GM21619 (cell line): ENCODE measurements around the gene PCOLCE2.
"Not testable (repeated sequence)": the region's sequence is repeated elsewhere in the genome, so short reads cannot be mapped to it uniquely, and the experiment has no call there.

Source experiments
- ATAC-seq: cut with Tn5 transposase; IDR thresholded peaks from one replicate; pipeline ENCODE4 v1.9.1; 2021; ENCODE audit not compliant: unreplicated experiment

Gene PCOLCE2

DNA sequence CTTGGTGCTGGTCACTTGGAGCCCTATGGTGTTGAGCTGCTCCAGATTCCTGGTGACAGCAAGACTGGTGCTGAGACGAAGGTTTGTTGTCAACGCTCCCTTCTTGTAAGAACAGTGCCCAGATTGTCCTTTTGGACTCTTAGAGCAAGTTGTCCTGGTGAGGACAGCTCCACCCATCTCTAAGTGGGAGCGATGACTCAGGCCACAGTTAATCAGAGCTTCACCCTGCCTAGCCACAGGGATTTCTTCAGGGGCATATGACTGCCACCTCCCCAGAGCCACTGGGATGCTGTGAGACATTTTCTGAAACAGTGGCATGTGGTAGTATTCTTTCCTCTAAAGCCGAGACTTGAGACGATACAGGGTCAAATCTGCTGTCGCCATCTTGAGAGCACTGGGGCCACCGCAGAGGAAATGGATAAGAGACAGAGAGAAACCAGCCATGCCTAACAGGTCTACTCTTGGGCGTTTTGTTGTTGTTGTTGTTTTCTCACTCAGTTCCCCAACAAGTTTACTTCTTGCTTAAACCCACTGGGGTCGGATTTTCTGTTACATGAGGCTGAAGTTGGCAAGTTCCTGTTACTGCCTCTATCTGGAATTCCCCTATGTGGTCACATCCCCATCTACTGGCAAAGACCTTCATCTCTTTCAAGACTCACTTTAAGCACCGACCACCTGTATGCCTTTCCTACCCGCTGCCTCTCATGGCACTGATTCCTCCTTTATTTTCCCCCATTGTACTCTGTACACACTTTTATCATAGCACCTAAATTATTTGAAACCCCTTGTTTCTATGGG, 16.0 kb upstream of the PCOLCE2 start:
- ATAC-seq: no peak

DNA sequence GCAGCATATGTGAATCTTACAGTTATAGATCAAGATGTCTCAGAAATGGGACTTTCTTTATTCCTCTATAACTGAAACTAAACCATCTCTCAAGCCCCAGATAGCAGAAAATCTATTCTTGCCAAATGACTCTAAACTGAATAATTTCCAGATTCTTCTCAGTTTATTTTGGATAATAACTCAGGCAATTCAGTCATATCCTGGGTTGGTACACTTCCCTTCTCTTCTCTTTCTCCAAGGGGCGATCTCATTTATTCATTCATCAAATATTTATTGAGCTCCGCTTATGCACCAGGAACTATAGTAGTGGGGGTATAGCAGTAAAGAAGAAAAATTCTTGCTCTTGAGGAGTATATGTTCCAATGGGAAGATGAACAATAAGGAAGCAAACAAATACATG, 13.5 kb upstream of the PCOLCE2 start:
- no peak for ATAC-seq

DNA sequence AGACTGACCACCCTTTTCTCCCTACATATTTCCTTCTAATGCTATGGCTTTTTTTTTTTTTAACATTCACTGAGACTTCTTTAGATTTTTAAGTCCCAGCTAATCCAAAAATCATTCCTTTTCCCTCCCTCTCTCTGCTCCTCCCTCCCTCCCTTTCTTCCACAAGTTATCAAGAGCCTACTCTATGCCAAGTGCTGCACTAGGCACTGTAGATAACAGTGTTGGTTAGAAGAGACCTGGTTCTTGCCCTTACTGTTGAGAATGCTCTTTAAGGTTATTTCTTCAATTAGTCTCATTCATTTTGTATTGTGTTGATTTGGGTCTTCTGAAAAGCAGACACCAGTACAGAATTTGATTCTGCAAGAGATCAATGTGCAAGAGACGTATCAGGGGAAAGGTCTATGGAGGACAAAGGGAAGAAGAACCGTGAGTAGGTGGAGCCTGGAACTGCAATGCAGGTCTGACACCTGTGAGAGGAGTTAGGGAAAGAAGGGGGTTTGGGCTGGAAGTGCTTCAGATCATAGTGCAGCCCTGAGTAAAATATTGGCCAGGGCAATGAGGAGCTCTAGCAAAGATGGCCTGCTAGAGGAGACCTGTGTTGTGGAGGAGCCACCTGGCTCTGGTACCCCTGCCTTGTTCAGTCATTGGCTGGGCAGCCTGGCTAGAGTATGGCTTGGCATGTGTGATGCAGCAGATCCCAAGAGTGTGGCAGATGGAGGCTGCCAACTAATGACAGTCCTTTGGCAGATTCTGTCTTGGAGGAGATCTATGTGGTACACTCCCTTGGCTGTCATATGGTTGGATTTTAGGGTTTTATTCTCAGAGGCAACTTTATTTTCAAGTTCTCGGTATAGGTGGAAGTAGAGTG, 9.7 kb upstream of the PCOLCE2 start:
- ATAC-seq: no peak

DNA sequence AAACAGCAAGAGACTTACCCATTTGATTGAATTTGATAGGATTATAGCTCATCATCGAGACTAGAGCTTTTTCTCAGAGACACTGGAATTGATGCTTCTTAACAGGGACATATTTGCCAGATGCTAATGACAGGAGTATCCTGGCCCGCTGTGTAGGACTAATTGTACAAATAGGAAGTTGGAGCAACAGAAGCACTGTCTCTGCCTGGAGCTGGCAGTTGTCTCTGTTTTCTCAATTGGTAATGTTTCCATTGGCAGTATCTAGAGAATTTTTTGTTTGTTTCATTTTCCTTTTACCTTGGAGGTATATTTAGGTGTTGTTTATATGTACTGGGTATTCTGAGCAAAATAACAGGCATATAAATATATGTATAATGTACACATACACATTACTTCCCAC, 8.9 kb upstream of the PCOLCE2 start:
- ATAC-seq: no peak

DNA sequence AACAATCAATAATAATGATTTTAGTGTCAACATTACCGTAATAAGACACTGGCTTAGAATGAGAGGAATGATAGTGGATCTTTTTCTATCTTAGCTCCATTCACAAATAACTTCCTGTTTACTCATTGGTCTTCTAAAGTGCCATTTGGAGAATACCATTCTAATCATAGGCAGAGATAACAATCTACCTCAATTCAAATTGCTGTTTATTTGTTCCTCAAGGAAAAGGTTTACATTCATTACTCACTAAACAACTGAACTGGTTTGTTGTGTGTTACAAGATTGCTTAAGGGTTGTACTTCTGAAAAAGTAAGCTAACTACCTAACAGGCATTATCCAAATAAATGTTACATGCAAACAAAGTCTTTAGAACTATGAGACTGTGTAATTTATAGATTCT, 8.1 kb upstream of the PCOLCE2 start:
- ATAC-seq: no peak

DNA sequence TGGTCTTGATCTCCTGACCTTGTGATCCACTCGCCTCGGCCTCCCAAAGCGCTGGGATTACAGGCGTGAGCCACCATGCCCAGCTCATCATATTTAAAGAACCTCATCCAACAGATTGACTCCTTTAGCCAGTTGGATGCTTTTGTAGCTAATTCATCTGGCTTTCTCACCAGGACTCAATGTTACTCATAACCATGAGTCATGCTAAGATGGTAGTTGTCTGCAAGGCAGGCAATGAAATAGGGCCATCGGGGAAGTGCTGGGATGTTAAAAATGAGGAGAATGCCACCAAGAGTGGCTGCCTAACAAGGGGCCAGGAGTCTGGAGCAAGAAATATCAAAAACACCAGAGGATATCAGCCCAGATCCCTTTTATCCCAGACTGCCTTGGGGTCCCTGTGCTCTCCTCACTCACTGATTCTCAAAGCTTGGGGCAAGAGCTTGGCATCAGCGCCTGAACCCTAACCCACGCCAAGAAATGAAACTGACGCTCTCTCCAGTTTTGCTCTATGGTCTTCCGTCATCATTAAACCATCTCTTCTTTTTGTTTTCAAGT, 7.4 kb upstream of the PCOLCE2 start:
- ATAC-seq: no peak

DNA sequence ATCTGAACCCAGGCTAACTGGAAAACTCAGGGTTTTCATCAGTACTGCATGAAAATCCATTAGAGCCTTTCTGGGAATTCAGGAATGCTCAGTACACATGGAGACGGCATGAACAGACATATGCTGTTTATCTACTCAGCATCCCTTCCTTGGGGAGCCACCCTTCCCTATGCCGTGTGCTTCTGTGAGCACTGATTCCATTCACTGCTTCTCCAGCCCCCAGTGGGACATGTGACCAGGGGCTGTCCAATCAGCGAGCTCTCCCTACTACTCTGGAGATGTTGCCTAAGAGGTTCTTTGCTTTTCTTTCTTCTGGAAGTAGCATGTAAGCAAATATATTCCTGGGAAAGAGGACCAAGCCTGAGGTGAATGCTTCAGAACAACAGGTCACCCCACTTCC, 5.6 kb upstream of the PCOLCE2 start:
- ATAC-seq: no peak

DNA sequence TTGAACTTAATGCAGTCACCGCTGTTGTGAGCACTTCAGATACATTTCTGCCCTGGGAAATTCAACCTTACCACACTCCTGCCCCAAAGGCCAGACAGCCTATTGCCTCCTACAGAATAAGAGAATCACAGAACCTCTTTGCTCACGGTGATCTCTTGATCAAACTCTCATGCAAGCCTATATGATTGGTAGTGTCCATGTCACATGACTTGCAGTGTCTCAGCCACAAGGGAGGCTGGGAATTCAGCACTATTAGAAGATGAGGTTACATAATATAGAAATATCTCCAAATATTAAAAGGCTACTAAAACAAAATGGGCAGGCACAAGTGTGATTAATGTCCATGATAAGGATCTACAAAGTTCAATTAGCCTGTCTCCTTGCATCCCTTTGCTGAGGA, 3.8 kb upstream of the PCOLCE2 start:
- no peak for ATAC-seq

DNA sequence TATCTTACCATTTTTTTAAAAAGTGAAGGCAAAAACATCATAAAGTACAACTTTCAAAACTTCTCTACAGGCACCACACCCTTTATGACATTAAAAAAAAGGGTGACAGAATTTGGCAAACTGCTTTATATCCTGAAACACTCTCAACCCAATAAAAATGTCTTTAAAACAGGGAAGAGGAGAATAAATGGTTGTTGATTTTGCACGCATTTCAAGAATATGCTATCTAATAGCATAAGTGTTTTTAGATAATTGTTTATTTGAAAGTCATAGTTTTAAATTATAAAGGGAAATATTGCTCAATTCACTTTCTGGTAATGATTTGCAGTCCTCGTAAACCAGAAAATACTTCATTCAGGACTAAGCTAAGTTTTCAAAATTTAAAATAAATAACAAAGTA, 1.7 kb upstream of the PCOLCE2 start:
- no peak for ATAC-seq

DNA sequence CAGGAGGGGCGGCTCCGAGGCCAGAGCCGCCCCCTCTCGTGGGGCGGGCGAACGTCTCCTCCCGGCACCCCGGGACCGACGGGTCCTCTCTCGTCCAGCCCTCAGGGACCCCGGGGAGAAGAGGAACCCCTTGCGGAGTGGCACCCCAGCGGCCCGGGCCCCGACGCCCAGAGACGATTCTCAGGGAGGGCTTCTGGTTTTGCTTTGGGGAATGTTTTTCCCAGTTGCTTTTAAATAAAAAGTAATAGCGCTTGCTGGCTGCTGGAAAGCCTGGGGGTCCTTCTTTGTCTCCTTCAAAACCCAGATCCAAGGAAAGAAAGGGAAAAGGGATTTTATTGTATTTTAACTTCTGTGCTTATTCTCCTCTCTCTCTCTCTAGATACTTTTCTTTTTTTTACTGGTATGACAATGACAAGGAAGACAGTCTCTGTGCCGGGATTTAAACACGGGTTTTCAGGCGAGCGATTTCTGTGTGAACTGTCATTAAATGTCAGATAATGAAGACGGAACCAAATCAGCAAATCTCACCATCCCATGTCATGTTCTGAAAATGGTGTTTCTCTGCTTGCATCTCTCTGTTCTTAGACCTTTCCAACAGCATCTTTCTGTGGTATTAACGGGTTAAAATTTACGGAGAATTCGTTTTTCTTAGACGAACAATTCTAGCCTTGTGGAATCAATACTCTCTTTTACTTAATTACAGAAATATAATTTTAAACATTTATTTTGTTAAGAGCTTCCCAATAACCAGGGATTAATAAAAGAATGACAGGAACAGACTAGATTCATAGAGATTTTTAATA, 530 bp upstream of the PCOLCE2 start:
- ATAC-seq: no peak

DNA sequence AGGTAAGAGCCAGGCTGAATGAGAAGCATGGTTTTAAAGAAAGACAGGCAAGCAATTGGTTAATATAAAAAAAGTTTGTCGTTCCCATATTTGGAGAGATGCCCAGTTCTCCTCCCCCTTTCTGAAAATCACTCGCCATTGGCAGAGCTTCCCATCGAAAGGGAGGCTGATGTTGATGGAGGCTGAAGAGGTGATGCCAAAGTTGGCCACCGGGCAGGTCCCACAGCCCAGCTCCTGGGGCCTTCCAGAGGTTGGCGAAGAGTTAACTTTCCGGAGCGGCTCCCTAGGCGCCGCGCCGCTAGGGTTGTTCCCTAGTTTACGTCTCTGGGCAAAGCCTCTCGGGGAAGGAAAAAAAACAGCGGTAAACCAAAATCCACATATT, 793 bp downstream of the PCOLCE2 start:
- no peak for ATAC-seq

DNA sequence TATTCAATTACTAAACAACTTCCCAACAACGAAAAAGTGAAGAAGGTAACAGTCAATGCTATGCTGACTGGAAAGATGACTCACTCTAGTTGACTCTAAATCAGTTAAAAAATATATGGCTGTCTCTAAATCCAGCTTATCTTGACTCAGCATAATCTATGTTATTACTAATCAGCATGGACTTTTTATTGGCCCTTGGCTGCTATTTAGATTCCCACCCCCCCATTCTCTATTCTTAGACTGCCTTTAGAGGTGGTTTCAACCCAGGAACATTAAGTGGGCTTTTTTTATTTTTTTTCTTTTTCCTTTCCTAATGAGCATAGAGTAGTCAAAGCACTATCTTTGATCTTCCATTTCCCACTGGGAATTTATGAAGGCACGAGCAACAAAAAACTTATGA, 1.9 kb downstream of the PCOLCE2 start:
- no peak for ATAC-seq

DNA sequence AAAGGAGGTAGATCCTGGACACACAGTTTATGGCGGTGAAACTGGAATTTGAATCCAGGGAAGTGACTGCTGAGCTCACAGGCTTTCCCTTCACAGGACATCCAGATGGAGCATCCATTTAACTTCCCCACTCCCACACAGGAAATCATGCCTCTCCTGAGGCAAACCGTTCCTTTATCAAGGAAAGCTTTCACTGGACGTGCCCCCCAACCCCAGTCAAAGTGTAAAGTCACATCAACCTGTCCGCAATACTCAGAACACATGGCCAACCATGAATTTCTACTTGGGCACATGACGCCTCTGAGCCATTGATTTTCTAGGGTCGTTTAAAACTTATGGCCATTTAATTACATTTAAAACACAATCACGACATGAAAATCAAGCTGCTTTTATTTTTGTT, 2.9 kb downstream of the PCOLCE2 start:
- ATAC-seq: no peak

DNA sequence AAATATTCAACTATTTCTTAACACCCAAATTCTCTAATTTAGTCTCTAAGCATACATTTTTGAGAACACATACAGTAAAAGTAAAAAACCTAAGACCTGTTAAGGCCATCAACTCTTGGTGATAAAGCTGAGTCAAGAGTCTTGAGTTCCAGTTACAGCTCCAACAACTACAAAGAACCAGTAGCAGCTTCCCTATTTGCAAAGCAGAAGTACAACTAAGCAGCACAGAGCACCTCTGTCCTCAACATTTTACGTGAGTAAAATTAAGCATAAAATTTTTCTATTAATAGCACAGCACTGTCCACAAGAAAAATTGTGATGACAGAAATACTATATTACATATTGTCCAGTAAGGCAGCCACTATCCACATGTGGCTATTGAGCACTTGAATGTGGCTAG, 4.4 kb downstream of the PCOLCE2 start:
- no peak for ATAC-seq

DNA sequence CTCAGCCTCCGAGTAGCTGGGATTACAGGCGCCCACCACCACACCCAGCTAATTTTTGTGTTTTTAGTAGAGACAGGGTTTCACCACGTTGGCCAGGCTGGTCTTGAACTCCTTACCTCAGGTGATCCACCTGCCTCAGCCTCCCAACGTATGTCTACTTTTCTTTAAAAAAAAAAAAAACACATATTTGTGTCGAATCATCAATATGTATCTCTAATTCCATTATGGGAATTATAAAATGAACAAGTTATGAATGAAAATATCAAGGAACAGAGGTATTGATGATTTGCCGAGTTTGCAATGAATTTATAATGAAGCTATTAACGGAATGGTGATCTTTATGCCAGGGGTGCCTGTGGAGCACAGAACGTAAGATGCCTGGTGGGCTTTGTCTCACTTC, 5.3 kb downstream of the PCOLCE2 start:
- not testable (repeated sequence) for ATAC-seq

DNA sequence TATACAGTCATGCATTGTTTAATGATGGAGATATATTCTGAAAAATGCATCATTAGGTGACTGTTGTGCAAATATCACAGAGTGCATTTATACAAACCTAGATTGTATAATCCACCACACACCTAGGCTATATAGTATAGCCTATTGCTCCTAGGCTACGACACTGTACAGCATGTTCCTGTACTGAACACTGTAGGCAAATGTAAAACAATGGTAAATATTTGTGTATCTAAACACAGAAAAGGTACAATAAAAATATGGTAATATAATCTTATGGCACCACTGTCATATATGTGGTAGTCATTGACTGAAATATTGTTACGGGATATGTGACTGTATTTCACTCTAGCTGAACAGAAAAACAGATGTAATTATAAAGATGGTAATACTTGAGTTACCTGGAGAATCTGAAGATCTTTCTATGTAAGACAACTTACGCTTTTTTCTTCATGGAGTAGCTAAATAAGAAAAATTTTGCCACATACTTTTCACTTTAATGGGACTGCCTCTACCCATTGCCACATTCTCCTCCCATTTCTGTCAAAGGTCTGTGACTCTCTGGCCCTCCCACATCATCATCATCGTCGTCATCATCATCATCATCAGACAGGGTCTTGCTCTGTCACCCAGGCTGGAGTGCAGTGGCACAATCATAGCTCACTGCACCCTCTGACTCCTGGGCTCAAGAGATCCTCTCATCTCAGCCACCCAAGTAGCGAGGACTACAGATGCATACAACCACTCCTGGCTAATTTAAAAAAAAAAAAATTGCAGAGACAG, 7.2 kb downstream of the PCOLCE2 start:
- no peak for ATAC-seq

DNA sequence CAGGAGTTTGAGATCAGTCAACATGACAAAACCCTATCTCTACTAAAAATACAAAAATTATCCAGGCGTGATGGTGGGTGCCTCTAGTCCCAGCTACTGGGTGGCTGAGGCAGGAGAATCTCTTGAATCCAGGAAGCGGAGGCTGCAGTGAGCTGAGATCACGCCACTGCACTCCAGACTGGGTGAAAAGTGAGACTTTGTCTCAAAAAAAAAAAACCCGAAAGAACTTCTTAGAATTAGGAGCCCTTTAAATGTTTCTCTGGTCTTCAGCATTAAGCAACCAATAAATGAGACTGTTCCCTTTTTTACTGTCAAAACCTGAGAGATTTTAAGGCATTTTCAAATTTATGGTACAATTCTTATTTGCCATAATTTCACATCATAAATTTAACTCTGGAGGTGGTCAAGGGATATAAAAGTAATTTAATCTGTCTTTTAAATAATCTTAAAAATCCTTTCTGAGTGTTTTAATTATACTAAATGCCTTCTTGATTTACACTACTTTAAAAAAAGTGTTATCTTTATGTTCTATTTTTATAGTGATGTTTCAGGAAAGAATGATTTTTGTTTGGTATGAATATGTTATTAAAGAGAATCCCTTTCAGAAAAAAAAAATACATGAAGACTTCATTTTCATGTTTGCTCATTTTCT, 10.1 kb downstream of the PCOLCE2 start:
- no peak for ATAC-seq

DNA sequence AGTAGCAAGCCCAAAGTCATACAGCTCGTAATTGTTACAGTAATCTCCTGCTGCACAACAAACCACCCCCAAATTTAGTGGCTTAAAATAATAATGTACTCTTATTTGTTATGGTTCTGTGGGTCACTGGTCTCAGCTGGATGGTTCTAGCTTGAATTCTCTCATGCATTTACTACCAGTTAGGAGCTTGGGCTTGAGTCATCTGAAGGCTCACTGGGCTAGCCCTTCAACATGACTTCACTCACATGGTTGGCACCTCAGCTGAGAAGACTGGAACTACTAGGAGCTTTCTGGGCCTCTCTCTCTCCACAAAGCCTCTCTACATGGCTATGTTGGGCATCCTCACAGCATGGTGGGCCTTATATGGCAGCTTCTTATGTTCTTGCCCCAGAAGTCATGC, 12.5 kb downstream of the PCOLCE2 start:
- no peak for ATAC-seq

DNA sequence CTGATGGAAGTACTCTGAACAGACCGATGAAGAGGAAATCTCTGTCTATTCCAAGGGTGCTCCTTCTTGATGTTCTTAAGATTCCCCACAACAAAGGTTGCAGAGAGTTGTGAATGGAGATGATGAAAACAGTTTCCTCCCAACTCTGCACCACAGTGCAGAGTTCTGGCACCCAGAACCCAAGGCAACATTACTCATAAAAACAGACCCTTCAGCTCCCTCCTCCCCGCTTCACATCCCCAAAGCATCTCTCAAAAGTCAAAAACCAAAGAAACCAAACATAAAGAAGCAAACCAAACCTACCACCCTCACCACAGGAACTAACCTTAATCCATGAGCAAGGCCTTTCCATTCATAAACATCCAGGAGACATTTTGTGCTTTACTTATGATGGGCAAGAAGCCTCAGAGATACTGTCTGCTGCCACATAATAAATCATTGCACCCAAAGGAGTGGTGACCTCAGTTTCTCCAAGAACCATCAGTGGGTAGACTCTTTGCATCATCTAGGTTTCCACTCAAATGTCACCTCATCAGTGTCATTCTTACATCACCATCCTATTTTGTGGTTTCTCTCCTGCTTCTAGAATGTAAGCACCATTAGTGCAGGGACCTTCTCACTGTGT, 13.2 kb downstream of the PCOLCE2 start:
- no peak for ATAC-seq

DNA sequence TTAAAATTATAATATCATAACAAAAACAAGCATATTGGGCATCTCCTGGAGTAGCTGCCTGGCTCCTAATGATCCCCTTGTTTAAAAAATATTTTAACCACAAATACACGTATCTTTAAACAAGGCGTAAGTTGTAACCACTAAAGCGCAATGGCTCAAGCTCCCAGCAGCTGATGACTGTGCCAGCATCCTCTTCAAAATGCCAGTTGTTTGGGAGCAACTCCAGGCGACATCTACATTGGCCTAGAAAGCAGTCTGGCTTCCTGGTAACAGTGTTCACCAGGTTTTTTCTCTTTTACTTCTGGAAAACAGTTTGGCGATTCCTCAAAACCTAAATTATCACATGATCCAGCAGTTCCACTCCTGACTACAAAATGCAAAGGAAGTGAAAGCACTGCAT, 13.8 kb downstream of the PCOLCE2 start:
- ATAC-seq: no peak
